Measurements from ENCODE around the gene TXNDC15. TPM values are rescaled to one million over a fixed set of nuclear protein-coding genes. Genes with fewer than 3 reads are reported as not detected.

TXNDC15 gene
- total RNA-seq, 3 donors from 2014 or later (not counting 1 experiment from before 2014, with no cell fraction given), result 36.6 to 48.3 (median 47.8) TPM

DNA sequence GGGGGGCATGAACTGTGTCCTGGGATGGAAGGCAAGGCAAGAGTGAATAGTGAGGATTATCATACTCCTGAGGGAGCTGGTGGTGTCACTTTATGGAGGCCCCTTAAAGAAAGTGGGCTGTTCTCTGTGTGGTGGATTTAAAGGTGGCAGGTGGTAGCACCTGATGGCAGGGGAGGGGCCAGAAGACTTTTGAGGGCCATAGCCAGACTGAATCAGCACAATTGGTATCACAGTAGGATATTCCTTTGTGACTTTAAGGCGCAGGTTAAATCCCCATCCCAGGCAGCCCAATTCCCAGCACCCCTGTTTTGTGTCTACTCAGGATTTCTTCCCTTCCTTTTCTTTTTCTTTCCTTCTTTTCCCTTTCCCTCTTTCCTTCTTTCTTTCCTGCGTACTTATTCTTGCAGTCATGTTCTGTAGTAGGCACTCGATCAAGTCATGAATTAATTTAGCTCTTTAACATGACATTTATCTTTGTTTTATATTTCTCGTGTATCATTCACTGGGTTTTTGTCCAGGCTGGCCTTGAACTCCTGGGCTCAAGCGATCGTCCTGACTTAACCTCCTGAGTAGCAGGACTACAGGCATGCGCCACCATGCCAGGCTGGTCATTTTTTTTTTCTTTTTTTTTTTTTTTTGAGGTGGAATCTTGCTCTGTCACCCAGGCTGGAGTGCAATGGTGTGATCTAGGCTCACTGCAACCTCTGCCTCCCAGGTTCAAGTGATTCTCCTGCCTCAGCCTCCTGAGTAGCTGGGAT, 19.8 kb downstream of the TXNDC15 start:
- ATAC-seq (no peak), DNase-seq (no peak)
- Mint-ChIP-seq H3K9me3 (no peaks in the 10 kb centered on the region), H3K4me3 (no peak overlapping the region), H3K27ac (no peak overlapping the region), H3K36me3 (no peaks in the 10 kb centered on the region), H3K27me3 (ENCODE audit: low read depth in 2 of 2) (no peaks in the 10 kb centered on the region), H3K4me1 (no peaks in the 10 kb centered on the region)
- TF ChIP-seq, protein P1, sequence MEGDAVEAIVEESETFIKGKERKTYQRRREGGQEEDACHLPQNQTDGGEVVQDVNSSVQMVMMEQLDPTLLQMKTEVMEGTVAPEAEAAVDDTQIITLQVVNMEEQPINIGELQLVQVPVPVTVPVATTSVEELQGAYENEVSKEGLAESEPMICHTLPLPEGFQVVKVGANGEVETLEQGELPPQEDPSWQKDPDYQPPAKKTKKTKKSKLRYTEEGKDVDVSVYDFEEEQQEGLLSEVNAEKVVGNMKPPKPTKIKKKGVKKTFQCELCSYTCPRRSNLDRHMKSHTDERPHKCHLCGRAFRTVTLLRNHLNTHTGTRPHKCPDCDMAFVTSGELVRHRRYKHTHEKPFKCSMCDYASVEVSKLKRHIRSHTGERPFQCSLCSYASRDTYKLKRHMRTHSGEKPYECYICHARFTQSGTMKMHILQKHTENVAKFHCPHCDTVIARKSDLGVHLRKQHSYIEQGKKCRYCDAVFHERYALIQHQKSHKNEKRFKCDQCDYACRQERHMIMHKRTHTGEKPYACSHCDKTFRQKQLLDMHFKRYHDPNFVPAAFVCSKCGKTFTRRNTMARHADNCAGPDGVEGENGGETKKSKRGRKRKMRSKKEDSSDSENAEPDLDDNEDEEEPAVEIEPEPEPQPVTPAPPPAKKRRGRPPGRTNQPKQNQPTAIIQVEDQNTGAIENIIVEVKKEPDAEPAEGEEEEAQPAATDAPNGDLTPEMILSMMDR (IDR thresholded peaks at IDR 0.05), result no peak
- 97% methylated on average over 7 of the region's 7 CpGs for WGBS (ENCODE audit: insufficient coverage)
- no peaks in the 10 kb centered on the region for H3K4me1 ChIP-seq (ENCODE audit: control insufficient read depth, insufficient read depth, low read length)
- H3K36me3 ChIP-seq (ENCODE audit: control insufficient read depth, insufficient read depth, low read length), result peaks cover 40% of the 10 kb centered on the region
- intact Hi-C loops (cut with micrococcal nuclease), result no loop called here
- no peak overlapping the region for H3K27ac ChIP-seq (ENCODE audit: low read length)
- no peak overlapping the region for H3K4me3 ChIP-seq (ENCODE audit: low read length)
- no peaks in the 10 kb centered on the region for H3K27me3 ChIP-seq (ENCODE audit: control insufficient read depth, insufficient read depth, low read length)
- H3K9me3 ChIP-seq (ENCODE audit: control insufficient read depth, insufficient read depth, low read length), result no peaks in the 10 kb centered on the region

DNA sequence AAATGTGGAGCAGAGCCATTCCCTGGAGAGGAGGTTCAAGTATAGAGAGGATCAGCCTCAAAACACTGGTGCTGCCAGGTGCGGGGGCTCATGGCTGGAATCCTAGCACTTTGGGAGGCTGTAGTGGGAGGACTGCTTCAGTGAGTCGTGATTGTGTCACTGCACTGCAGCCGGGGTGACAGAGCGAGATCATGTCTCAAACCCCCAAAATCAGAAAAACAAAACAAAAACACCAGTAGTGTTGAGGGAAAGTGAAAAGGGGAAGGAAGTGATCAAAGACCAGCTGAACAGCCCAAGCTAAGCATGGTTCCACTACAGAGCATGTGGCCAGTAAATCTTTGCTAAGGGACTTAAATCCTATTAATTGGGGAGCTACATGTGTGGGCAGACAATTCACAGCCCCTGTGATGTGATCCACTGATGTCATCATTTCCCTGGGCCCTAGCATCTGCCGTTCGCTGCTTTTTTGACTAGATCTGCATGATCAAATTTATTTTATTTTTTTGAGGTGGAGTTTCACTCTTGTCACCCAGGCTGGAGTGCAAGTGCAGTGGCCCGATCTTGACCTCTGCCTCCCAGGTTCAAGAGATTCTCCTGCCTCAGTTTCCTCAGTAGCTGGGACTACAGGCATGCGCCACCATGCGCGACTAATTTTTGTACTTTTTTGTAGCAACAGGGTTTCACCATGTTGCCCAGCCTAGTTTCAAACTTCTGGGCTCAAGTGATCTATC, 28.1 kb downstream of the TXNDC15 start:
- no peak for ATAC-seq
- Histone ChIP-seq H3K4me1 (ENCODE audit: control insufficient read depth, insufficient read depth, low read length) (peaks cover 11% of the 10 kb centered on the region), H3K36me3 (ENCODE audit: control insufficient read depth, insufficient read depth, low read length) (peaks cover 19% of the 10 kb centered on the region), H3K27me3 (ENCODE audit: control insufficient read depth, insufficient read depth, low read length) (no peaks in the 10 kb centered on the region), H3K27ac (ENCODE audit: low read length) (peak overlapping the region; percentile 67), H3K4me3 (ENCODE audit: low read length) (no peak overlapping the region), H3K9me3 (ENCODE audit: control insufficient read depth, insufficient read depth, low read length) (no peaks in the 10 kb centered on the region)
- Mint-ChIP-seq H3K4me1 (peaks cover 4% of the 10 kb centered on the region in 2 donors), H3K27ac (peak overlapping the region in 1 of 2 donors; percentile 16), H3K27me3 (ENCODE audit: low read depth in 2 of 2) (no peaks in the 10 kb centered on the region), H3K9me3 (no peaks in the 10 kb centered on the region), H3K36me3 (no peaks in the 10 kb centered on the region), H3K4me3 (peak overlapping the region; percentile 56)
- TF ChIP-seq, protein P1 (IDR thresholded peaks at IDR 0.05), result no peak
- DNase-seq, result no peak
- WGBS (ENCODE audit: insufficient coverage), result 73% methylated on average over 7 of the region's 10 CpGs
- intact Hi-C loops (cut with micrococcal nuclease), result loop anchor here (10.0 kb wide), 3 partner anchors 267 to 597 kb away; partner anchors contain the start of genes JADE2 and SAR1B

DNA sequence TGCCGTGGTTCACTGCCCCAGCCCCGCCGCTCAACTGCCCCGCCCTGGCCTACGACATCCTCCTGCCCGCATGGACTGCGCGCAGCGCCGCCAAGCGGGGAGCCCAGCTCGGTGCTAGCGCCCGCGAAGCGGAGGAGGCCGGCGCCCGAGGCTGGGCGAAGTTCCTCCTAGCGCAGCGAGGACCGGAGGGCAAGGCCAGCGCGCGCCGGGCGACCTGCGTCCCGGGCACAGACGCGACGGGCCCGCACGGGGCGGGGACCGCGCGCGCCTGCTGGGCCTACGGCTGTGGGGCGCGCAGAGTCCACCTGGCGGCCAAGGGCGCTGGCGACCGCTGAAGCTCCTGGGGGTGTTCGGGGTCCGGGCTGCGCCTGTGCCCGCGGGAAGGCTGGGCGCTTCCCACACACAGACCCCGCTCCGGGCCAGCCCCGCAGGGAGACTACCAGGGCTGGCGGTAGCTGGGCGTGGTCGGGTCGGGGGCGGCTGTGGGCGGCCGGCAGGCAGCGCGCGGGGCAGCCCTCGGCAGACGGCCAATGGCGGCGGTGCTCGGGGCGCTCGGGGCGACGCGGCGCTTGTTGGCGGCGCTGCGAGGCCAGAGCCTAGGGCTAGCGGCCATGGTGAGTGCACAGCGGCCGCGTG, 30.6 kb downstream of the TXNDC15 start, which contains the start of gene PCBD2:
Gene PCBD2, plus strand, starts transcription at position 522 of the 636 bp plus-strand sequence. Its CDS starts 9 bp downstream, at position 531.
- Mint-ChIP-seq H3K27me3 (ENCODE audit: low read depth in 2 of 2) (no peaks in the 10 kb centered on the region), H3K4me3 (peak within 1 kb of the TSS; percentile 96), H3K36me3 (no peaks in the 10 kb centered on the region), H3K9me3 (no peaks in the 10 kb centered on the region), H3K27ac (peak within 1 kb of the TSS; percentile 91 to 94), H3K4me1 (peaks cover 4% of the 10 kb centered on the region in 2 donors)
- H3K4me1 ChIP-seq (ENCODE audit: control insufficient read depth, insufficient read depth, low read length), result peaks cover 11% of the 10 kb centered on the region
- intact Hi-C loops (cut with micrococcal nuclease), result loop anchor here (1.0 to 10.0 kb wide), 7 partner anchors 30 to 600 kb away; partner anchors contain the start of genes C5orf24, CAMLG, JADE2 and SAR1B
- TF ChIP-seq, protein P1 (IDR thresholded peaks at IDR 0.05), result peak; percentile 91
- 0% methylated on average over 84 of the region's 84 CpGs for WGBS (ENCODE audit: insufficient coverage)
- DNase-seq (peak; percentile 90 to 95), ATAC-seq (peak; percentile 86 to 97 (median 86))
- H3K27ac ChIP-seq (ENCODE audit: low read length), result peak within 1 kb of the TSS; percentile 92
- no peaks in the 10 kb centered on the region for H3K27me3 ChIP-seq (ENCODE audit: control insufficient read depth, insufficient read depth, low read length)
- peaks cover 7% of the 10 kb centered on the region for H3K36me3 ChIP-seq (ENCODE audit: control insufficient read depth, insufficient read depth, low read length)
- no peaks in the 10 kb centered on the region for H3K9me3 ChIP-seq (ENCODE audit: control insufficient read depth, insufficient read depth, low read length)
- H3K4me3 ChIP-seq (ENCODE audit: low read length), result peak within 1 kb of the TSS; percentile 71
